GM12878 (cell line): ENCODE data around the gene DKC1. TPM values are rescaled to one million over a fixed set of nuclear protein-coding genes. Genes with fewer than 3 reads are reported as not detected.

ENCODE experiments used
- ATAC-seq: fragments of 200-7000 bp; cut with Tn5 transposase; 3 replicates; pipeline ENCODE4 v1.9.1; 2020; ENCODE audit warnings: mild to moderate bottlenecking, moderate library complexity
- BruUV-seq: library from RNA; stranded (reverse); fragments of 400-500 nt; replicated peaks from 2 replicates; lab custom pipeline; 2021; lab: Mats Ljungman, UMichigan
- CTCF ChIA-PET: fragments of 300-600 bp; sonication (Branson Sonifier 250); formaldehyde crosslinking; extraction: SDS; loops from one replicate; lab custom pipeline; 2021; ENCODE audit warnings: inconsistent platforms; lab: Yijun Ruan, JAX
- POLR2A ChIA-PET: fragments of 350-600 bp; formaldehyde crosslinking; extraction: SDS; loops from one replicate; lab custom pipeline; 2021; ENCODE audit warnings: inconsistent platforms; lab: Charles Lee
- RAD21 ChIA-PET: fragments of 300-600 bp; sonication (Branson Sonifier 250); formaldehyde crosslinking; loops from one replicate; lab custom pipeline; 2023; ENCODE audit warnings: antibody characterized with exemption; ENCODE audit not compliant: unreplicated experiment; lab: Charles Lee
- SMC1A ChIA-PET: fragments of 300-600 bp; sonication (Branson Sonifier 250); formaldehyde crosslinking; loops from one replicate; lab custom pipeline; 2023; ENCODE audit not compliant: unreplicated experiment, uncharacterized antibody; lab: Charles Lee
- DNase-seq: peaks from one replicate; pipeline ENCODE4 v3.0.0-alpha.2; 2011; ENCODE audit warnings: low read depth, low spot score
- FAIRE-seq: peaks from 3 replicates; lab custom pipeline; 2011; peaks lifted over from hg19 to GRCh38; lab: Jason Lieb, UNC
- H2AFZ ChIP-seq: 2 replicates; pipeline ENCODE4 v1.6.0; 2011; ENCODE audit warnings: low read depth, low read length, control low read depth; ENCODE audit not compliant: control insufficient read depth
- H3K27ac ChIP-seq: 2 replicates; pipeline ENCODE4 v1.5.1; 2011; ENCODE audit warnings: control low read depth; ENCODE audit not compliant: control insufficient read depth, insufficient read depth
- H3K27me3 ChIP-seq, 2 experiments: replicated peaks in 1 of 2; 2 replicates each; pipeline versions ENCODE4 v1.6.0 to v1.6.1; 2011; ENCODE audit warnings: low read length in 1 of 2; ENCODE audit not compliant: control insufficient read depth in 2 of 2, insufficient read depth in 2 of 2
- H3K36me3 ChIP-seq, 2 experiments: 2 replicates each; pipeline ENCODE4 v1.5.1; 2011; ENCODE audit warnings: low read length in 1 of 2; ENCODE audit not compliant: control insufficient read depth in 2 of 2, insufficient read depth in 2 of 2
- H3K4me1 ChIP-seq: 2 replicates; pipeline ENCODE4 v1.6.1; 2011; ENCODE audit warnings: mild to moderate bottlenecking, low read length, moderate library complexity, mixed read lengths; ENCODE audit not compliant: control insufficient read depth, insufficient read depth
- H3K4me2 ChIP-seq: 2 replicates; pipeline ENCODE4 v1.6.0; 2011; ENCODE audit warnings: control low read depth; ENCODE audit not compliant: control insufficient read depth, insufficient read depth
- H3K4me3 ChIP-seq: fragments of 200-600 bp; sonication (generic); 2 replicates; pipeline ENCODE4 v1.5.1; 2016
- H3K79me2 ChIP-seq: 2 replicates; pipeline ENCODE4 v1.6.0; 2011; ENCODE audit warnings: low read length; ENCODE audit not compliant: control insufficient read depth, insufficient read depth
- H3K9ac ChIP-seq: 2 replicates; pipeline ENCODE4 v1.8.0; 2011; ENCODE audit warnings: low read length, control low read depth, mixed read lengths; ENCODE audit not compliant: control insufficient read depth, insufficient read depth
- H3K9me3 ChIP-seq: replicated peaks from 3 replicates; pipeline ENCODE4 v1.5.1; 2011; ENCODE audit warnings: mild to moderate bottlenecking, low read length; ENCODE audit not compliant: control insufficient read depth, insufficient read depth
- H4K20me1 ChIP-seq: 2 replicates; pipeline ENCODE4 v1.6.0; 2011; ENCODE audit not compliant: control insufficient read depth, insufficient read depth
- BACH1 ChIP-seq: fragments of 450-650 bp; IDR thresholded peaks from 2 replicates; pipeline ENCODE4 v1.6.1; 2017; ENCODE audit warnings: mild to moderate bottlenecking, borderline replicate concordance
- CBX3 ChIP-seq: fragments of 200-600 bp; sonication (generic); IDR thresholded peaks from 2 replicates; pipeline ENCODE4 v1.6.1; 2016; ENCODE audit warnings: low read depth, borderline replicate concordance
- GABPA ChIP-seq: IDR thresholded peaks from 2 replicates; pipeline ENCODE4 v1.6.1; 2014; ENCODE audit warnings: antibody characterized with exemption, low read depth, mild to moderate bottlenecking, inconsistent platforms
- NBN ChIP-seq: fragments of 450-650 bp; IDR thresholded peaks from 2 replicates; pipeline ENCODE4 v1.6.1; 2016
- NR2C1 ChIP-seq: fragments of 450-650 bp; IDR thresholded peaks from 2 replicates; pipeline ENCODE4 v1.6.1; 2017; ENCODE audit warnings: antibody characterized with exemption, mild to moderate bottlenecking, moderate library complexity
- NR2F1 ChIP-seq: fragments of 450-650 bp; conservative IDR thresholded peaks from 2 replicates; pipeline ENCODE4 v1.6.1; 2017; ENCODE audit warnings: mild to moderate bottlenecking
- POLR2A ChIP-seq: IDR thresholded peaks from 2 replicates; pipeline ENCODE4 v1.6.1; 2011; ENCODE audit warnings: low read depth, mild to moderate bottlenecking, low read length
- RBBP5 ChIP-seq: fragments of 200-600 bp; sonication (generic); conservative IDR thresholded peaks from 2 replicates; pipeline ENCODE4 v1.6.1; 2016
- SMAD1 ChIP-seq: fragments of 450-650 bp; IDR thresholded peaks from 2 replicates; pipeline ENCODE4 v1.6.1; 2018; ENCODE audit warnings: mild to moderate bottlenecking, low read depth; ENCODE audit not compliant: partially characterized antibody
- STAT3 ChIP-seq: IDR thresholded peaks from 2 replicates; pipeline ENCODE4 v1.6.1; 2011; ENCODE audit warnings: low read depth, low read length, improper control_type of control experiment
- TCF12 ChIP-seq: IDR thresholded peaks from 2 replicates; pipeline ENCODE4 v1.6.1; 2011; ENCODE audit warnings: low read depth, mild to moderate bottlenecking, low read length
- TCF3 ChIP-seq: IDR thresholded peaks from 2 replicates; pipeline ENCODE4 v1.6.1; 2012; ENCODE audit warnings: low read depth, mild to moderate bottlenecking, low read length, borderline replicate concordance; ENCODE audit not compliant: insufficient read depth
- WGBS: methylation state at CpG from one replicate; pipeline ENCODE4 v1.1.6; 2016; ENCODE audit warnings: low lambda C conversion rate; ENCODE audit not compliant: insufficient replicate concordance, insufficient coverage; ENCODE audit errors: missing lambda C conversion rate; 5-methylcytosine and 5-hydroxymethylcytosine counted together
- in situ Hi-C: fragments of 300-500 bp; cut with MboI; formaldehyde crosslinking; loops from 9 replicates; pipeline ENCODE4 v1.14.3; 2018; ENCODE audit warnings: mixed read lengths
- intact Hi-C: fragments of 100-400 bp; cut with micrococcal nuclease; formaldehyde crosslinking; loops from one replicate; pipeline ENCODE4 v1.14.2; 2022; ENCODE audit not compliant: unreplicated experiment
- polyA plus RNA-seq, 11 experiments: library from polyadenylated mRNA; depleted of rRNA in 4 of 11; unstranded in 6 of 11; stranded (reverse) in 5 of 11; fragments of >200 nt; fragmentation: Nextera tagmentation in 4 of 11; fragmentation: Illumina TruSeq in 1 of 11; extraction: Ambion mirVana in 4 of 11; extraction: Trizol in 1 of 11; gene quantifications; 1 replicate in 1 of 11; 2 replicates in 10 of 11; pipeline versions ENCODE4 v1.2.1 to v1.2.3, GENCODE V29; 2011 to 2016; ENCODE audit warnings: inconsistent platforms in 2 of 11, missing spikeins in 2 of 11, low read depth in 1 of 11
- total RNA-seq, 4 experiments: library from RNA; depleted of rRNA in 3 of 4; stranded (reverse); fragments of >200 nt in 3 of 4; fragmentation: Illumina TruSeq in 1 of 4; extraction: Trizol in 1 of 4; gene quantifications; 2 replicates each; pipeline versions ENCODE4 v1.2.1 to v1.2.3, GENCODE V29; 2013 to 2021
- TF ChIP-seq, protein P1 (sequence below): fragments of 450-650 bp; conservative IDR thresholded peaks from 2 replicates; pipeline ENCODE4 v1.6.1; 2017; ENCODE audit warnings: mild to moderate bottlenecking, moderate library complexity
- TF ChIP-seq, protein P2 (sequence below): IDR thresholded peaks from 2 replicates; pipeline ENCODE4 v1.6.1; 2011; ENCODE audit warnings: mild to moderate bottlenecking, low read depth, low read length, moderate library complexity; ENCODE audit not compliant: insufficient replicate concordance
- TF ChIP-seq, protein P3 (sequence below): fragments of 450-650 bp; formaldehyde crosslinking; IDR thresholded peaks from 2 replicates; pipeline ENCODE4 v1.4.0; 2020; ENCODE audit warnings: mild to moderate bottlenecking, moderate library complexity

The DKC1 gene
- total and polyA plus RNA-seq, 10 of the 15 experiments (the other 5 are each of a cell fraction or from before 2014, with no cell fraction given): 70.1 to 159 (median 116) TPM

DNA sequence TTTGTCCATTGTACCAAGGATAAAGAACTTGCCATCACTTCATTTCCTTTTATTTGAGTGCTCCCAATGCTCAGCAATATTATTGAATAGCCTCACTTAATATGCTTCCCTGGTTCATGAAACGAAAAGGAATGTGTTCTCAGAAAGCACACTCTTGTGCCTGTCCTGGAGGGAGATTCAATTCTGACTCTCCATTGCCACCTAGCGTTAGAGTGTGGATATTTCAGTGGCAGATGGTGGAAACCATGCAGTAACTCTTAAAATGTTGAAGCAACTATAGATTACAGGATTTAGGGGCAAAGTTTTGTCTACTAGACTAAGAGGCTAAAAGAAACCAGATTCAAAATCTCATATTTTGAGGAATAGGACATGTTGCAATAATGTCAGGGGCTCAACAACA is 47.7 kb upstream of the DKC1 start (continued):
- no peak for TF ChIP-seq NBN

DNA sequence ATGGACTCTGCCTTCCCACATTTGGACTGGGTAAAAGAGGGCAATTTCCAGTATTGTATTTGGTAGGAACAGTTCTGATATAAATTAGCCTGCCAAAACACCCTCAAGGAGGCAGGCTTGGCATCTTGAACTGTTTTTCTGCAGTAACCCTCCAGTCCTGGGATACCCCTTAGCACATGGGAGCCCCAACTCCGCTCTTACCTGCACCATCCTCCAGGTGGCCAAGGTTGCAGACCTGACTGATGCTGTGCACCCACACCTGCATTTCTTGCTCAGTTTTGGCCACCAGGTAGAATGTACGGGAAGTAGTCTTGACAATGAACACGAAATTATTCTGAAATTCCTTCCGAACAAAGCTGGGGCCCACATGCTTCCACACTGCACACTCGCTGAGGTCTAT is 46.8 kb upstream of the DKC1 start:
- FAIRE-seq: no peak
- ChIA-PET POLR2A (no interaction called here), SMC1A (no interaction called here), CTCF (interaction anchor here (1.0 to 1.6 kb wide), 3 partner anchors 33 to 124 kb away, joined by 3 to 6 read pairs (median 4); no protein-coding TSS in a partner anchor), RAD21 (interaction anchor here (1.4 kb wide), 1 partner anchor 33 kb away, joined by 5 read pairs; no protein-coding TSS in a partner anchor)
- no peak for DNase-seq
- ATAC-seq: no peak
- H4K20me1 ChIP-seq: no peaks in the 10 kb centered on the region
- no peak overlapping the region for H3K4me3 ChIP-seq
- WGBS: 47% methylated on average over 5 of the region's 5 CpGs
- H3K4me1 ChIP-seq: peaks cover 36% of the 10 kb centered on the region
- H3K4me2 ChIP-seq: no peak overlapping the region
- H3K79me2 ChIP-seq: no peaks in the 10 kb centered on the region
- no peak overlapping the region for H3K9ac ChIP-seq
- intact Hi-C loops (loop anchor here (5.0 kb wide), 1 partner anchor 126 kb away; no protein-coding TSS in a partner anchor), in situ Hi-C loops (no loop called here)
- H3K36me3 ChIP-seq: no peaks in the 10 kb centered on the region
- no peak overlapping the region for H2AFZ ChIP-seq
- H3K27ac ChIP-seq: no peak overlapping the region
- no TSS peak for BruUV-seq
- H3K9me3 ChIP-seq: no peaks in the 10 kb centered on the region
- no peaks in the 10 kb centered on the region for H3K27me3 ChIP-seq
- TF ChIP-seq SMAD1: no peak
- no peak for TF ChIP-seq POLR2A
- TF ChIP-seq NR2F1: no peak
- no peak for TF ChIP-seq CBX3
- TF ChIP-seq TCF12: no peak
- no peak for TF ChIP-seq BACH1
- TF ChIP-seq NR2C1: no peak
- TF ChIP-seq GABPA: no peak
- TF ChIP-seq, protein P1, sequence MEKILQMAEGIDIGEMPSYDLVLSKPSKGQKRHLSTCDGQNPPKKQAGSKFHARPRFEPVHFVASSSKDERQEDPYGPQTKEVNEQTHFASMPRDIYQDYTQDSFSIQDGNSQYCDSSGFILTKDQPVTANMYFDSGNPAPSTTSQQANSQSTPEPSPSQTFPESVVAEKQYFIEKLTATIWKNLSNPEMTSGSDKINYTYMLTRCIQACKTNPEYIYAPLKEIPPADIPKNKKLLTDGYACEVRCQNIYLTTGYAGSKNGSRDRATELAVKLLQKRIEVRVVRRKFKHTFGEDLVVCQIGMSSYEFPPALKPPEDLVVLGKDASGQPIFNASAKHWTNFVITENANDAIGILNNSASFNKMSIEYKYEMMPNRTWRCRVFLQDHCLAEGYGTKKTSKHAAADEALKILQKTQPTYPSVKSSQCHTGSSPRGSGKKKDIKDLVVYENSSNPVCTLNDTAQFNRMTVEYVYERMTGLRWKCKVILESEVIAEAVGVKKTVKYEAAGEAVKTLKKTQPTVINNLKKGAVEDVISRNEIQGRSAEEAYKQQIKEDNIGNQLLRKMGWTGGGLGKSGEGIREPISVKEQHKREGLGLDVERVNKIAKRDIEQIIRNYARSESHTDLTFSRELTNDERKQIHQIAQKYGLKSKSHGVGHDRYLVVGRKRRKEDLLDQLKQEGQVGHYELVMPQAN: no peak
- TF ChIP-seq, protein P2, sequence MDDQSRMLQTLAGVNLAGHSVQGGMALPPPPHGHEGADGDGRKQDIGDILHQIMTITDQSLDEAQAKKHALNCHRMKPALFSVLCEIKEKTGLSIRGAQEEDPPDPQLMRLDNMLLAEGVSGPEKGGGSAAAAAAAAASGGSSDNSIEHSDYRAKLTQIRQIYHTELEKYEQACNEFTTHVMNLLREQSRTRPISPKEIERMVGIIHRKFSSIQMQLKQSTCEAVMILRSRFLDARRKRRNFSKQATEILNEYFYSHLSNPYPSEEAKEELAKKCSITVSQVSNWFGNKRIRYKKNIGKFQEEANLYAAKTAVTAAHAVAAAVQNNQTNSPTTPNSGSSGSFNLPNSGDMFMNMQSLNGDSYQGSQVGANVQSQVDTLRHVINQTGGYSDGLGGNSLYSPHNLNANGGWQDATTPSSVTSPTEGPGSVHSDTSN: no peak
- TF ChIP-seq RBBP5: no peak
- TF ChIP-seq STAT3: no peak
- TF ChIP-seq, protein P3, sequence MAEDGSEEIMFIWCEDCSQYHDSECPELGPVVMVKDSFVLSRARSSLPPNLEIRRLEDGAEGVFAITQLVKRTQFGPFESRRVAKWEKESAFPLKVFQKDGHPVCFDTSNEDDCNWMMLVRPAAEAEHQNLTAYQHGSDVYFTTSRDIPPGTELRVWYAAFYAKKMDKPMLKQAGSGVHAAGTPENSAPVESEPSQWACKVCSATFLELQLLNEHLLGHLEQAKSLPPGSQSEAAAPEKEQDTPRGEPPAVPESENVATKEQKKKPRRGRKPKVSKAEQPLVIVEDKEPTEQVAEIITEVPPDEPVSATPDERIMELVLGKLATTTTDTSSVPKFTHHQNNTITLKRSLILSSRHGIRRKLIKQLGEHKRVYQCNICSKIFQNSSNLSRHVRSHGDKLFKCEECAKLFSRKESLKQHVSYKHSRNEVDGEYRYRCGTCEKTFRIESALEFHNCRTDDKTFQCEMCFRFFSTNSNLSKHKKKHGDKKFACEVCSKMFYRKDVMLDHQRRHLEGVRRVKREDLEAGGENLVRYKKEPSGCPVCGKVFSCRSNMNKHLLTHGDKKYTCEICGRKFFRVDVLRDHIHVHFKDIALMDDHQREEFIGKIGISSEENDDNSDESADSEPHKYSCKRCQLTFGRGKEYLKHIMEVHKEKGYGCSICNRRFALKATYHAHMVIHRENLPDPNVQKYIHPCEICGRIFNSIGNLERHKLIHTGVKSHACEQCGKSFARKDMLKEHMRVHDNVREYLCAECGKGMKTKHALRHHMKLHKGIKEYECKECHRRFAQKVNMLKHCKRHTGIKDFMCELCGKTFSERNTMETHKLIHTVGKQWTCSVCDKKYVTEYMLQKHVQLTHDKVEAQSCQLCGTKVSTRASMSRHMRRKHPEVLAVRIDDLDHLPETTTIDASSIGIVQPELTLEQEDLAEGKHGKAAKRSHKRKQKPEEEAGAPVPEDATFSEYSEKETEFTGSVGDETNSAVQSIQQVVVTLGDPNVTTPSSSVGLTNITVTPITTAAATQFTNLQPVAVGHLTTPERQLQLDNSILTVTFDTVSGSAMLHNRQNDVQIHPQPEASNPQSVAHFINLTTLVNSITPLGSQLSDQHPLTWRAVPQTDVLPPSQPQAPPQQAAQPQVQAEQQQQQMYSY (CRISPR knock-in tag): no peak
- TF ChIP-seq TCF3: no peak
